ENCODE results near the gene SLC7A14. TPM values are rescaled to one million over a fixed set of nuclear protein-coding genes. Genes with fewer than 3 reads are reported as not detected.

SLC7A14 gene
- total and polyA plus RNA-seq, 2 donors (not counting 1 experiment from before 2014, with no cell fraction given) = not detected

DNA sequence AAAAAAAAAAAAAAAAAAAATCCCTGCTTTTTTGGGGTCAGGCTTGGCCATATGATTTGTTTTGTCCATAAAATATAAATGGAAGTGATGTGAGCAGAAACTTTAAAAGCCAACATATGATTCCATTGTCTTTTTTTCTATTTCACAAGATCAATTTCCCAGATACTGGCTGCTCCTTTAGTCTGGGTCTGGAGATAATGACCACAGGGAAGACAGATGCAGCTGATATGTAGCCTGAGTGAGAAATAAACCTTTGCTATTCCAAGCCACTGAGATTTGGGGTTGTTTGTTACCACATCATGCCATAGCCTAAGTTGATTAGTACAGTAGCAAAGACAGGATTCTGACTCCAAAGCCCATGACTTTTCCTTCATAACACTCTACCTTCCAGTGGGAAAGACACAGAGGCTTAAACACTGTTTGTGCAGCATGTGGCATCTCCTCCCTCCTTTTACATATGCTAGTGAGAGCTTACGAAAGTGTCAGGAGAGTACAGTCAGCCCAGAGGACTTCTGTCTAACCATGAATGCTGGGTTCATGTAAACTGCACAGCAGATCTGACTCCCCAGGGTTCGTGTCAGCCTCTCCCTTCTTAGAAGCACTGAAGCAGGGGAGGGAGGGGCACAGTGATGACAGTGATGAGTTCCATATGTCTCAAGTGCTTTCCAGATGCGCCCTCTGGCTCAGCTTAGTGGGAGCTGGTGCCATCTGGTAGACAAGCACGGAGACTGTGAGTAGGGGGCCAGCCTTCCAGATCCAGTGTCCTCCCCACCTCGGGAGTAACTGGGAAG lies 36.7 kb upstream of the SLC7A14 start:
- Histone ChIP-seq H3K9ac (ENCODE audit: low read length) (no peak overlapping the region), H3K4me3 (ENCODE audit: control extremely low read depth in 1 of 5, extremely low read depth in 1 of 5, insufficient read depth in 1 of 5, low read depth in 2 of 5, low read length in 4 of 5) (no peak overlapping the region), H3K9me3 (ENCODE audit: control extremely low read depth in 1 of 3, control insufficient read depth in 2 of 3, insufficient read depth in 1 of 3, low read length in 2 of 3) (peaks cover 0 to 14% (median 0%) of the 10 kb centered on the region in 3 donors), H3K4me2 (replicated peaks; ENCODE audit: low read depth, low read length, poor library complexity, severe bottlenecking) (no peak overlapping the region), H3K27me3 (replicated peaks in 1 of 4; ENCODE audit: control extremely low read depth in 1 of 4, control insufficient read depth in 3 of 4, insufficient read depth in 4 of 4, low read length in 3 of 4) (peaks cover 0 to 13% (median 6%) of the 10 kb centered on the region in 4 experiments), H3K79me2 (ENCODE audit: control insufficient read depth, insufficient read depth, low read length) (no peaks in the 10 kb centered on the region), H4K20me1 (ENCODE audit: control insufficient read depth, insufficient read depth, low read length, poor library complexity, severe bottlenecking) (no peaks in the 10 kb centered on the region), H3K36me3 (replicated peaks in 1 of 2; ENCODE audit: control extremely low read depth in 1 of 2, control insufficient read depth in 1 of 2, extremely low read depth in 1 of 2, insufficient read depth in 2 of 2, low read length in 1 of 2) (no peaks in the 10 kb centered on the region), H3K4me1 (ENCODE audit: control insufficient read depth in 2 of 2, insufficient read depth in 2 of 2, low read length in 2 of 2) (no peaks in the 10 kb centered on the region), H2AFZ (ENCODE audit: insufficient read depth, low read depth, low read length, poor library complexity, severe bottlenecking) (no peak overlapping the region), H3K27ac (ENCODE audit: low read length in 2 of 2) (no peak overlapping the region)
- ChIA-PET POLR2A (no interaction called here), CTCF (no interaction called here)
- ATAC-seq (ENCODE audit: low read depth) = no peak
- intact Hi-C loops (cut with micrococcal nuclease) = no loop called here
- no peak overlapping the region for H3K27ac Mint-ChIP-seq
- peaks cover 57% of the 10 kb centered on the region for H3K27me3 Mint-ChIP-seq
- DNase-seq = no peak
- H3K4me3 Mint-ChIP-seq = no peak overlapping the region
- no peaks in the 10 kb centered on the region for H3K9me3 Mint-ChIP-seq (ENCODE audit: insufficient read depth)
- 51% methylated on average over 5 of the region's 5 CpGs for WGBS (ENCODE audit: insufficient coverage)
- no peaks in the 10 kb centered on the region for H3K4me1 Mint-ChIP-seq
- no peak for TF ChIP-seq EZH2 (IDR thresholded peaks at IDR 0.05; ENCODE audit: borderline replicate concordance, insufficient read depth, low read depth, low read length, poor library complexity, severe bottlenecking)
- TF ChIP-seq, protein P1, sequence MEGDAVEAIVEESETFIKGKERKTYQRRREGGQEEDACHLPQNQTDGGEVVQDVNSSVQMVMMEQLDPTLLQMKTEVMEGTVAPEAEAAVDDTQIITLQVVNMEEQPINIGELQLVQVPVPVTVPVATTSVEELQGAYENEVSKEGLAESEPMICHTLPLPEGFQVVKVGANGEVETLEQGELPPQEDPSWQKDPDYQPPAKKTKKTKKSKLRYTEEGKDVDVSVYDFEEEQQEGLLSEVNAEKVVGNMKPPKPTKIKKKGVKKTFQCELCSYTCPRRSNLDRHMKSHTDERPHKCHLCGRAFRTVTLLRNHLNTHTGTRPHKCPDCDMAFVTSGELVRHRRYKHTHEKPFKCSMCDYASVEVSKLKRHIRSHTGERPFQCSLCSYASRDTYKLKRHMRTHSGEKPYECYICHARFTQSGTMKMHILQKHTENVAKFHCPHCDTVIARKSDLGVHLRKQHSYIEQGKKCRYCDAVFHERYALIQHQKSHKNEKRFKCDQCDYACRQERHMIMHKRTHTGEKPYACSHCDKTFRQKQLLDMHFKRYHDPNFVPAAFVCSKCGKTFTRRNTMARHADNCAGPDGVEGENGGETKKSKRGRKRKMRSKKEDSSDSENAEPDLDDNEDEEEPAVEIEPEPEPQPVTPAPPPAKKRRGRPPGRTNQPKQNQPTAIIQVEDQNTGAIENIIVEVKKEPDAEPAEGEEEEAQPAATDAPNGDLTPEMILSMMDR (IDR thresholded peaks at IDR 0.05) = no peak

DNA sequence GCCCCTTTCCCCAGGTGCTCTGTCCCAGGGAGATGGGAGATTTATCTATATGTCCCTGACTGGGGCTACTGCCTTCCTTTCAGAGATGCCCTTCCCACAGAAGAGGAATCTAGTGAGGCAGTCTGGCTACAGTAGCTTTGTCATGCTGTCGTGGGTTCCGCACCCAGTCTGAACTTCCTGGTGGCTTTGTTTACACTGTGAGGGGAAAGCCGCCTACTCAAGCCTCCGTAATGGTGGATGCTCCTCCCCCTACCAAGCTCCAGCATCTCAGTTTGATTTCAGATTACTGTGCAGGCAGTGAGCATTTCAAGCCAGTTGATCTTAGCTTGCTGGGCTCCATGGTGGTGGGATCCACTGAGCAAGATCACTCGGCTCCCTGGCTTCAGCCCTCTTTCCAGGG lies 35.4 kb upstream of the SLC7A14 start:
- Histone ChIP-seq H3K27me3 (replicated peaks in 1 of 4; ENCODE audit: control extremely low read depth in 1 of 4, control insufficient read depth in 3 of 4, insufficient read depth in 4 of 4, low read length in 3 of 4) (peaks cover 0 to 13% (median 4%) of the 10 kb centered on the region in 4 experiments), H3K27ac (ENCODE audit: low read length in 2 of 2) (no peak overlapping the region), H3K9ac (ENCODE audit: low read length) (no peak overlapping the region), H3K9me3 (ENCODE audit: control extremely low read depth in 1 of 3, control insufficient read depth in 2 of 3, insufficient read depth in 1 of 3, low read length in 2 of 3) (peaks cover 0 to 14% (median 0%) of the 10 kb centered on the region in 3 donors), H3K4me1 (ENCODE audit: control insufficient read depth in 2 of 2, insufficient read depth in 2 of 2, low read length in 2 of 2) (no peaks in the 10 kb centered on the region), H3K4me2 (replicated peaks; ENCODE audit: low read depth, low read length, poor library complexity, severe bottlenecking) (no peak overlapping the region), H4K20me1 (ENCODE audit: control insufficient read depth, insufficient read depth, low read length, poor library complexity, severe bottlenecking) (no peaks in the 10 kb centered on the region), H3K79me2 (ENCODE audit: control insufficient read depth, insufficient read depth, low read length) (no peaks in the 10 kb centered on the region), H2AFZ (ENCODE audit: insufficient read depth, low read depth, low read length, poor library complexity, severe bottlenecking) (no peak overlapping the region), H3K4me3 (ENCODE audit: control extremely low read depth in 1 of 5, extremely low read depth in 1 of 5, insufficient read depth in 1 of 5, low read depth in 2 of 5, low read length in 4 of 5) (no peak overlapping the region), H3K36me3 (replicated peaks in 1 of 2; ENCODE audit: control extremely low read depth in 1 of 2, control insufficient read depth in 1 of 2, extremely low read depth in 1 of 2, insufficient read depth in 2 of 2, low read length in 1 of 2) (no peaks in the 10 kb centered on the region)
- H3K4me3 Mint-ChIP-seq = no peak overlapping the region
- WGBS (ENCODE audit: insufficient coverage) = 94% methylated on average over 3 of the region's 5 CpGs
- ATAC-seq (ENCODE audit: low read depth) = no peak
- ChIA-PET POLR2A (no interaction called here), CTCF (no interaction called here)
- intact Hi-C loops (cut with micrococcal nuclease) = no loop called here
- peaks cover 59% of the 10 kb centered on the region for H3K27me3 Mint-ChIP-seq
- no peak for DNase-seq
- TF ChIP-seq EZH2 (IDR thresholded peaks at IDR 0.05; ENCODE audit: borderline replicate concordance, insufficient read depth, low read depth, low read length, poor library complexity, severe bottlenecking) = no peak
- H3K4me1 Mint-ChIP-seq = no peaks in the 10 kb centered on the region
- no peaks in the 10 kb centered on the region for H3K9me3 Mint-ChIP-seq (ENCODE audit: insufficient read depth)
- no peak overlapping the region for H3K27ac Mint-ChIP-seq
